Activated naive CD8-positive, alpha-beta T cell (primary cell): Measurements from ENCODE around the gene DVL2.
A peak's percentile ranks its signal among the peaks of the same experiment; 100 is the strongest.

Experiments
- H3K27ac Mint-ChIP-seq: one replicate; pipeline ENCODE4 v1.8.0; 2021; ENCODE audit warnings: mixed read lengths
- H3K27me3 Mint-ChIP-seq: one replicate; pipeline ENCODE4 v1.8.0; 2021; ENCODE audit warnings: mixed read lengths
- H3K36me3 Mint-ChIP-seq: one replicate; pipeline ENCODE4 v1.8.0; 2021; ENCODE audit warnings: mixed read lengths
- H3K4me1 Mint-ChIP-seq: one replicate; pipeline ENCODE4 v1.8.0; 2021; ENCODE audit warnings: low read depth, mixed read lengths
- H3K4me3 Mint-ChIP-seq: one replicate; pipeline ENCODE4 v1.8.0; 2021; ENCODE audit warnings: mild to moderate bottlenecking, mixed read lengths
- H3K9me3 Mint-ChIP-seq: one replicate; pipeline ENCODE4 v1.8.0; 2021; ENCODE audit warnings: low read depth, mixed read lengths

The DVL2 gene

GRCh38 chr17:7235693-7236665 lies 1.7 kb upstream of the DVL2 start:
- peak overlapping the region; percentile 96 for H3K4me3 Mint-ChIP-seq
- H3K27ac Mint-ChIP-seq = peak overlapping the region; percentile 65
- H3K36me3 Mint-ChIP-seq = peaks cover 5% of the 10 kb centered on the region
- H3K9me3 Mint-ChIP-seq = no peaks in the 10 kb centered on the region
- H3K4me1 Mint-ChIP-seq = peaks cover 60% of the 10 kb centered on the region
- H3K27me3 Mint-ChIP-seq = no peaks in the 10 kb centered on the region

GRCh38 chr17:7233701-7234082 lies 625 bp downstream of the DVL2 start:
- Mint-ChIP-seq H3K4me1 (peaks cover 49% of the 10 kb centered on the region), H3K4me3 (peak overlapping the region; percentile 96), H3K27ac (peak overlapping the region; percentile 95), H3K36me3 (peaks cover 5% of the 10 kb centered on the region), H3K27me3 (no peaks in the 10 kb centered on the region), H3K9me3 (no peaks in the 10 kb centered on the region)

GRCh38 chr17:7232114-7232513 lies 2.2 kb downstream of the DVL2 start:
- peaks cover 9% of the 10 kb centered on the region for H3K36me3 Mint-ChIP-seq
- no peak overlapping the region for H3K27ac Mint-ChIP-seq
- no peaks in the 10 kb centered on the region for H3K27me3 Mint-ChIP-seq
- H3K4me3 Mint-ChIP-seq = peak overlapping the region; percentile 76
- no peaks in the 10 kb centered on the region for H3K9me3 Mint-ChIP-seq
- peaks cover 50% of the 10 kb centered on the region for H3K4me1 Mint-ChIP-seq

- no peak overlapping the region for H3K4me3 Mint-ChIP-seq
- peaks cover 7% of the 10 kb centered on the region for H3K36me3 Mint-ChIP-seq
- H3K27ac Mint-ChIP-seq = no peak overlapping the region
- no peaks in the 10 kb centered on the region for H3K27me3 Mint-ChIP-seq
- no peaks in the 10 kb centered on the region for H3K9me3 Mint-ChIP-seq
- peaks cover 26% of the 10 kb centered on the region for H3K4me1 Mint-ChIP-seq
These were observed 4.8 kb downstream of the DVL2 start for GRCh38 chr17:7229504-7229903.

GRCh38 chr17:7228920-7229319 lies 5.4 kb downstream of the DVL2 start:
- Mint-ChIP-seq H3K4me3 (no peak overlapping the region), H3K4me1 (peaks cover 24% of the 10 kb centered on the region), H3K27me3 (no peaks in the 10 kb centered on the region), H3K27ac (no peak overlapping the region), H3K9me3 (no peaks in the 10 kb centered on the region), H3K36me3 (peaks cover 7% of the 10 kb centered on the region)

- Mint-ChIP-seq H3K9me3 (no peaks in the 10 kb centered on the region), H3K27ac (no peak overlapping the region), H3K27me3 (no peaks in the 10 kb centered on the region), H3K36me3 (peaks cover 8% of the 10 kb centered on the region), H3K4me1 (peaks cover 15% of the 10 kb centered on the region), H3K4me3 (no peak overlapping the region)
These were observed 7.3 kb downstream of the DVL2 start for GRCh38 chr17:7226721-7227710.

- Mint-ChIP-seq H3K4me1 (peaks cover 16% of the 10 kb centered on the region), H3K27ac (no peak overlapping the region), H3K27me3 (no peaks in the 10 kb centered on the region), H3K36me3 (peaks cover 7% of the 10 kb centered on the region), H3K9me3 (no peaks in the 10 kb centered on the region), H3K4me3 (no peak overlapping the region)
These were observed 8.5 kb downstream of the DVL2 start for GRCh38 chr17:7225711-7226331.

GRCh38 chr17:7224661-7225111 lies 9.6 kb downstream of the DVL2 start:
- Mint-ChIP-seq H3K4me3 (no peak overlapping the region), H3K4me1 (peaks cover 22% of the 10 kb centered on the region), H3K9me3 (no peaks in the 10 kb centered on the region), H3K27ac (no peak overlapping the region), H3K36me3 (peaks cover 7% of the 10 kb centered on the region), H3K27me3 (no peaks in the 10 kb centered on the region)

- H3K4me3 Mint-ChIP-seq = no peak overlapping the region
- no peaks in the 10 kb centered on the region for H3K9me3 Mint-ChIP-seq
- peaks cover 7% of the 10 kb centered on the region for H3K36me3 Mint-ChIP-seq
- H3K27me3 Mint-ChIP-seq = no peaks in the 10 kb centered on the region
- H3K27ac Mint-ChIP-seq = no peak overlapping the region
- peaks cover 28% of the 10 kb centered on the region for H3K4me1 Mint-ChIP-seq
These were observed 10.2 kb downstream of the DVL2 start for GRCh38 chr17:7224110-7224509.

GRCh38 chr17:7223375-7223774 lies 10.9 kb downstream of the DVL2 start:
- Mint-ChIP-seq H3K27me3 (no peaks in the 10 kb centered on the region), H3K9me3 (no peaks in the 10 kb centered on the region), H3K27ac (no peak overlapping the region), H3K4me3 (no peak overlapping the region), H3K36me3 (peaks cover 7% of the 10 kb centered on the region), H3K4me1 (peaks cover 34% of the 10 kb centered on the region)

GRCh38 chr17:7222972-7223292 lies 11.4 kb downstream of the DVL2 start:
- no peak overlapping the region for H3K27ac Mint-ChIP-seq
- peaks cover 35% of the 10 kb centered on the region for H3K4me1 Mint-ChIP-seq
- no peaks in the 10 kb centered on the region for H3K9me3 Mint-ChIP-seq
- no peak overlapping the region for H3K4me3 Mint-ChIP-seq
- peaks cover 4% of the 10 kb centered on the region for H3K36me3 Mint-ChIP-seq
- no peaks in the 10 kb centered on the region for H3K27me3 Mint-ChIP-seq

- Mint-ChIP-seq H3K27ac (no peak overlapping the region), H3K9me3 (no peaks in the 10 kb centered on the region), H3K4me1 (peaks cover 38% of the 10 kb centered on the region), H3K36me3 (peaks cover 3% of the 10 kb centered on the region), H3K4me3 (no peak overlapping the region), H3K27me3 (no peaks in the 10 kb centered on the region)
These were observed 12.0 kb downstream of the DVL2 start for GRCh38 chr17:7222093-7222971.

GRCh38 chr17:7221278-7222092 lies 12.8 kb downstream of the DVL2 start:
- Mint-ChIP-seq H3K36me3 (peaks cover 3% of the 10 kb centered on the region), H3K4me3 (peak overlapping the region; percentile 93), H3K27ac (peak overlapping the region; percentile 83), H3K27me3 (no peaks in the 10 kb centered on the region), H3K4me1 (peaks cover 42% of the 10 kb centered on the region), H3K9me3 (no peaks in the 10 kb centered on the region)
